HCT116 (cell line): ENCODE data around the gene ARHGAP23. TPM values are rescaled to one million over a fixed set of nuclear protein-coding genes. Genes with fewer than 3 reads are reported as not detected.

Experiments used
- ATAC-seq: fragments of 200-7000 bp; cut with Tn5 transposase; 2 replicates; pipeline ENCODE4 v1.9.1; 2020; ENCODE audit warnings: mild to moderate bottlenecking, moderate library complexity
- BruUV-seq: library from RNA; stranded (reverse); fragments of 400-500 nt; replicated peaks from 2 replicates; lab custom pipeline; 2021; lab: Mats Ljungman, UMichigan
- CTCF ChIA-PET: fragments of 300-600 bp; sonication (Branson Sonifier 250); formaldehyde crosslinking; loops from one replicate; lab custom pipeline; 2021; ENCODE audit warnings: antibody characterized with exemption; lab: Charles Lee
- POLR2A ChIA-PET: fragments of 300-600, 350-600 bp; sonication (Branson Sonifier 250); formaldehyde crosslinking; loops from one replicate; lab custom pipeline; 2021; ENCODE audit warnings: antibody characterized with exemption; lab: Charles Lee
- RAD21 ChIA-PET, 2 experiments: fragments of 300-600 bp; sonication (Branson Sonifier 250); formaldehyde crosslinking; loops; one replicate each; lab custom pipeline; 2023; ENCODE audit warnings: low total read pairs in 2 of 2; ENCODE audit not compliant: uncharacterized antibody in 2 of 2, unreplicated experiment in 2 of 2, low non-redundant PET in 1 of 2; lab: Charles Lee
- DNase-seq: peaks from one replicate; pipeline ENCODE4 v3.0.0-alpha.2; 2010; ENCODE audit warnings: low read depth, low spot score
- H2AFZ ChIP-seq: fragments of 200-600 bp; shearing (Covaris generic), sonication (generic); 2 replicates; pipeline ENCODE4 v1.6.1; 2017; ENCODE audit warnings: low read depth, mixed run types, mixed read lengths, antibody characterized with exemption, low read length; ENCODE audit not compliant: poor library complexity, severe bottlenecking
- H3K27ac ChIP-seq: 2 replicates; pipeline ENCODE4 v1.5.1; 2012; ENCODE audit warnings: low read depth, low read length
- H3K27me3 ChIP-seq: fragments of 200-600 bp; sonication (generic); 2 replicates; pipeline ENCODE4 v1.6.1; 2016; ENCODE audit warnings: mixed run types, low read length, mixed read lengths; ENCODE audit not compliant: insufficient read depth
- H3K36me3 ChIP-seq, 2 experiments: fragments of 200-500 bp in 1 of 2; fragments of 200-600 bp in 1 of 2; sonication (Bioruptor generic) in 1 of 2; sonication (generic) in 1 of 2; 2 replicates each; pipeline versions ENCODE4 v1.5.1 to v1.6.1; 2014 to 2016; ENCODE audit warnings: low read length in 2 of 2, inconsistent platforms in 1 of 2, mixed read lengths in 1 of 2, mixed run types in 1 of 2; ENCODE audit not compliant: insufficient read depth in 2 of 2, control insufficient read depth in 1 of 2
- H3K4me1 ChIP-seq, 2 experiments: fragments of 200-600 bp in 1 of 2; sonication (generic) in 1 of 2; 2 replicates each; pipeline versions ENCODE4 v1.5.1 to v1.6.1; 2012 to 2017; ENCODE audit warnings: low read length in 2 of 2, inconsistent platforms in 1 of 2, mild to moderate bottlenecking in 1 of 2, mixed read lengths in 1 of 2, mixed run types in 1 of 2, moderate library complexity in 1 of 2; ENCODE audit not compliant: insufficient read depth in 2 of 2, control insufficient read depth in 1 of 2
- H3K4me2 ChIP-seq: fragments of 200-600 bp; sonication (generic); 2 replicates; pipeline ENCODE4 v1.6.1; 2017; ENCODE audit warnings: mixed run types, low read length, mixed read lengths
- H3K4me3 ChIP-seq, 2 experiments: fragments of 200-600 bp in 1 of 2; sonication (generic) in 1 of 2; replicated peaks in 1 of 2; 2 replicates each; pipeline ENCODE4 v1.5.1; 2011 to 2016; ENCODE audit warnings: low read length in 2 of 2, control low read depth in 1 of 2, low read depth in 1 of 2, mild to moderate bottlenecking in 1 of 2, mixed read lengths in 1 of 2, mixed run types in 1 of 2
- H3K79me2 ChIP-seq: fragments of 200-600 bp; sonication (generic); 2 replicates; pipeline ENCODE4 v1.6.1; 2017; ENCODE audit warnings: mild to moderate bottlenecking, mixed run types, low read length, moderate library complexity, mixed read lengths; ENCODE audit not compliant: insufficient read depth
- H3K9ac ChIP-seq: fragments of 200-600 bp; sonication (generic); 2 replicates; pipeline ENCODE4 v1.6.1; 2016; ENCODE audit warnings: low read length, mixed read lengths
- H3K9me2 ChIP-seq: fragments of 200-600 bp; sonication (generic), shearing (Covaris generic); 2 replicates; pipeline ENCODE4 v1.6.1; 2017; ENCODE audit warnings: mixed run types, mild to moderate bottlenecking, moderate library complexity; ENCODE audit not compliant: insufficient read depth
- H3K9me3 ChIP-seq, 2 experiments: fragments of 200-500 bp in 1 of 2; fragments of 200-600 bp in 1 of 2; sonication (Bioruptor generic) in 1 of 2; sonication (generic) in 1 of 2; 2 replicates each; pipeline ENCODE4 v1.6.1; 2014 to 2017; ENCODE audit warnings: low read length in 2 of 2, mixed read lengths in 2 of 2, inconsistent platforms in 1 of 2, low read depth in 1 of 2, mild to moderate bottlenecking in 1 of 2, mixed run types in 1 of 2, moderate library complexity in 1 of 2; ENCODE audit not compliant: control insufficient read depth in 1 of 2, insufficient read depth in 1 of 2
- H4K20me1 ChIP-seq: fragments of 200-600 bp; sonication (generic), shearing (Covaris generic); 2 replicates; pipeline ENCODE4 v1.6.1; 2017; ENCODE audit warnings: mixed run types, mild to moderate bottlenecking, moderate library complexity; ENCODE audit not compliant: insufficient read depth
- ELF1 ChIP-seq: IDR thresholded peaks from 2 replicates; pipeline ENCODE4 v1.6.1; 2012; ENCODE audit warnings: low read depth, borderline replicate concordance
- EZH2 ChIP-seq: fragments of 200-600 bp; sonication (generic); IDR thresholded peaks from 2 replicates; pipeline ENCODE4 v1.6.1; 2017; ENCODE audit warnings: antibody characterized with exemption, mixed run types
- EZH2phosphoT487 ChIP-seq: fragments of 200-600 bp; IDR thresholded peaks from 2 replicates; pipeline ENCODE4 v1.6.1; 2018; ENCODE audit warnings: antibody characterized with exemption, borderline replicate concordance
- JUND ChIP-seq: IDR thresholded peaks from 2 replicates; pipeline ENCODE4 v1.6.1; 2012
- RAD21 ChIP-seq: IDR thresholded peaks from 2 replicates; pipeline ENCODE4 v1.6.1; 2012; ENCODE audit warnings: low read depth, mild to moderate bottlenecking
- SIN3A ChIP-seq: IDR thresholded peaks from 2 replicates; pipeline ENCODE4 v1.6.1; 2012; ENCODE audit warnings: low read depth
- SRF ChIP-seq: IDR thresholded peaks from 2 replicates; pipeline ENCODE4 v1.6.1; 2012; ENCODE audit warnings: low read depth
- TCF7L2 ChIP-seq: IDR thresholded peaks from 2 replicates; pipeline ENCODE4 v1.7.0; 2011; ENCODE audit warnings: borderline replicate concordance, inconsistent platforms; ENCODE audit not compliant: insufficient read depth, insufficient read length; ENCODE audit errors: extremely low read depth
- intact Hi-C: fragments of 100-400 bp; cut with micrococcal nuclease; formaldehyde crosslinking; loops from 2 replicates; pipeline ENCODE4 v1.10.0; 2022
- total RNA-seq: library from RNA; stranded (reverse); gene quantifications from one replicate; pipeline ENCODE4 v1.2.1, GENCODE V29; 2021; ENCODE audit not compliant: unreplicated experiment
- TF ChIP-seq, protein P1 (sequence below), 3 experiments: fragments of 200-600 bp in 1 of 3; sonication (generic) in 1 of 3; IDR thresholded peaks in 2 of 3; conservative IDR thresholded peaks in 1 of 3; 2 replicates each; pipeline ENCODE4 v1.5.1; 2012 to 2017; ENCODE audit warnings: low read depth in 2 of 3, low read length in 2 of 3, antibody characterized with exemption in 1 of 3, borderline replicate concordance in 1 of 3, control low read depth in 1 of 3, mild to moderate bottlenecking in 1 of 3, mixed read lengths in 1 of 3, mixed run types in 1 of 3, moderate library complexity in 1 of 3; ENCODE audit not compliant: insufficient read depth in 1 of 3
- TF ChIP-seq, protein P2 (sequence below): IDR thresholded peaks from 2 replicates; pipeline ENCODE4 v1.6.1; 2012; ENCODE audit warnings: low read depth

Gene ARHGAP23
- total RNA-seq, 1 experiment from 2014 or later, result 41.0 TPM

DNA sequence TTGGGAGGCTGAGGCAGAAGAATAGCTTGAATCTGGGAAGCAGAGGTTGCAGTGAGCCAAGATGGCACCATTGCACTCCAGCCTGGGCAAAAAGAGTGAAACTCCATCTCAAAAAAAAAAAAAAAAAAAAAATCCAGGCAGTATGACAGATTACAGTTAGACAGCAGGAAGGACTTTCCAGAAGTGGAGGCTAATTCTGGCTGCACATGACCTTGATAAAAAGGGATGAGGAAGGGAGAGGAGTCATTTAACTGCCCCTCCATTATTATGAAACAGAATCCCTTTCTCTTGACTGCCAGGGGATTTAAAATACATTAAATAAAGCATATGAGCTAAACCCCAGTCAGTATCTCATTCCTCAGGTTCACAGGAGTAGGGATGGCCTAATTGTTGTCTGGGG is 1.8 kb upstream of the ARHGAP23 start:
- ChIA-PET CTCF (interaction anchor here (1.4 kb wide), 1 partner anchor 132 kb away, joined by 4 read pairs; no protein-coding TSS in a partner anchor), RAD21 (interaction anchor here in 1 of 2 experiments (0.7 to 1.4 kb wide), 2 partner anchors 46 to 193 kb away, joined by 3 to 5 read pairs; no protein-coding TSS in a partner anchor), POLR2A (interaction anchor here (0.7 kb wide), 2 partner anchors 71 to 179 kb away, joined by 3 read pairs; no protein-coding TSS in a partner anchor)
- Histone ChIP-seq H3K36me3 (no peaks in the 10 kb centered on the region), H4K20me1 (no peaks in the 10 kb centered on the region), H3K4me2 (no peak overlapping the region), H3K27me3 (no peaks in the 10 kb centered on the region), H3K9me2 (no peaks in the 10 kb centered on the region), H3K4me3 (no peak overlapping the region), H3K9me3 (no peaks in the 10 kb centered on the region)
- ATAC-seq (no peak), DNase-seq (no peak)
- BruUV-seq, result no TSS peak
- no peak for TF ChIP-seq RAD21
- TF ChIP-seq, protein P1, sequence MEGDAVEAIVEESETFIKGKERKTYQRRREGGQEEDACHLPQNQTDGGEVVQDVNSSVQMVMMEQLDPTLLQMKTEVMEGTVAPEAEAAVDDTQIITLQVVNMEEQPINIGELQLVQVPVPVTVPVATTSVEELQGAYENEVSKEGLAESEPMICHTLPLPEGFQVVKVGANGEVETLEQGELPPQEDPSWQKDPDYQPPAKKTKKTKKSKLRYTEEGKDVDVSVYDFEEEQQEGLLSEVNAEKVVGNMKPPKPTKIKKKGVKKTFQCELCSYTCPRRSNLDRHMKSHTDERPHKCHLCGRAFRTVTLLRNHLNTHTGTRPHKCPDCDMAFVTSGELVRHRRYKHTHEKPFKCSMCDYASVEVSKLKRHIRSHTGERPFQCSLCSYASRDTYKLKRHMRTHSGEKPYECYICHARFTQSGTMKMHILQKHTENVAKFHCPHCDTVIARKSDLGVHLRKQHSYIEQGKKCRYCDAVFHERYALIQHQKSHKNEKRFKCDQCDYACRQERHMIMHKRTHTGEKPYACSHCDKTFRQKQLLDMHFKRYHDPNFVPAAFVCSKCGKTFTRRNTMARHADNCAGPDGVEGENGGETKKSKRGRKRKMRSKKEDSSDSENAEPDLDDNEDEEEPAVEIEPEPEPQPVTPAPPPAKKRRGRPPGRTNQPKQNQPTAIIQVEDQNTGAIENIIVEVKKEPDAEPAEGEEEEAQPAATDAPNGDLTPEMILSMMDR (IDR thresholded peaks at IDR 0.05 in 2 of 3, conservative IDR thresholded peaks at IDR 0.05 in 1 of 3; ENCODE audit: borderline replicate concordance in 1 of 3, insufficient read depth in 1 of 3, low read depth in 2 of 3, low read length in 2 of 3), result no peak
- no peak for TF ChIP-seq TCF7L2
- no peak for TF ChIP-seq ELF1
- no peak for TF ChIP-seq SIN3A
- no peak for TF ChIP-seq SRF
- TF ChIP-seq EZH2, result no peak
- TF ChIP-seq EZH2phosphoT487, result no peak
- TF ChIP-seq, protein P2, sequence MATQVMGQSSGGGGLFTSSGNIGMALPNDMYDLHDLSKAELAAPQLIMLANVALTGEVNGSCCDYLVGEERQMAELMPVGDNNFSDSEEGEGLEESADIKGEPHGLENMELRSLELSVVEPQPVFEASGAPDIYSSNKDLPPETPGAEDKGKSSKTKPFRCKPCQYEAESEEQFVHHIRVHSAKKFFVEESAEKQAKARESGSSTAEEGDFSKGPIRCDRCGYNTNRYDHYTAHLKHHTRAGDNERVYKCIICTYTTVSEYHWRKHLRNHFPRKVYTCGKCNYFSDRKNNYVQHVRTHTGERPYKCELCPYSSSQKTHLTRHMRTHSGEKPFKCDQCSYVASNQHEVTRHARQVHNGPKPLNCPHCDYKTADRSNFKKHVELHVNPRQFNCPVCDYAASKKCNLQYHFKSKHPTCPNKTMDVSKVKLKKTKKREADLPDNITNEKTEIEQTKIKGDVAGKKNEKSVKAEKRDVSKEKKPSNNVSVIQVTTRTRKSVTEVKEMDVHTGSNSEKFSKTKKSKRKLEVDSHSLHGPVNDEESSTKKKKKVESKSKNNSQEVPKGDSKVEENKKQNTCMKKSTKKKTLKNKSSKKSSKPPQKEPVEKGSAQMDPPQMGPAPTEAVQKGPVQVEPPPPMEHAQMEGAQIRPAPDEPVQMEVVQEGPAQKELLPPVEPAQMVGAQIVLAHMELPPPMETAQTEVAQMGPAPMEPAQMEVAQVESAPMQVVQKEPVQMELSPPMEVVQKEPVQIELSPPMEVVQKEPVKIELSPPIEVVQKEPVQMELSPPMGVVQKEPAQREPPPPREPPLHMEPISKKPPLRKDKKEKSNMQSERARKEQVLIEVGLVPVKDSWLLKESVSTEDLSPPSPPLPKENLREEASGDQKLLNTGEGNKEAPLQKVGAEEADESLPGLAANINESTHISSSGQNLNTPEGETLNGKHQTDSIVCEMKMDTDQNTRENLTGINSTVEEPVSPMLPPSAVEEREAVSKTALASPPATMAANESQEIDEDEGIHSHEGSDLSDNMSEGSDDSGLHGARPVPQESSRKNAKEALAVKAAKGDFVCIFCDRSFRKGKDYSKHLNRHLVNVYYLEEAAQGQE, result no peak
- TF ChIP-seq JUND, result no peak
- TF ChIP-seq, all 23 proteins: peak for 0
- Histone ChIP-seq H3K4me1 (peaks cover 22 to 44% of the 10 kb centered on the region in 2 experiments), H3K9ac (no peak overlapping the region), H2AFZ (no peak overlapping the region), H3K79me2 (0 out of 2 replicates have a peak, but pooled peaks cover 4% of the 10 kb centered on the region), H3K27ac (no peak overlapping the region)
- intact Hi-C loops, result no loop called here
